ENCODE measurements around the gene CTXN3. TPM values are rescaled to one million over a fixed set of nuclear protein-coding genes. Genes with fewer than 3 reads are reported as not detected.

The CTXN3 gene
- total RNA-seq, 1 experiment from 2014 or later = not detected

Other genes starting within 250 kb of the CTXN3 start
- 36.5 and 41.4 TPM in 2 replicates for gene PRRC1, start 131.4 kb upstream of the CTXN3 start, total RNA-seq (2014; rRNA removed; shearing (Covaris generic))
- gene CCDC192, start 54.3 kb downstream of the CTXN3 start, total RNA-seq (2014; rRNA removed; shearing (Covaris generic)) = not detected in 2 replicates